Stimulated activated naive CD8-positive, alpha-beta T cell treated with anti-CD3 and anti-CD28 coated beads, Interleukin-15, Interleukin-2, amounts not matched to agents 100 ng/mL and 50 ng/mL, for 24 hours (primary cell): Measurements from ENCODE around the gene SCN3B.

Experiments
- H3K27ac Mint-ChIP-seq: one replicate; pipeline ENCODE4 v1.8.0; 2021; ENCODE audit warnings: mild to moderate bottlenecking, mixed read lengths
- H3K27me3 Mint-ChIP-seq: one replicate; pipeline ENCODE4 v1.8.0; 2021; ENCODE audit warnings: mixed read lengths
- H3K36me3 Mint-ChIP-seq: one replicate; pipeline ENCODE4 v1.8.0; 2021; ENCODE audit warnings: low read depth, mixed read lengths
- H3K4me1 Mint-ChIP-seq: one replicate; pipeline ENCODE4 v1.8.0; 2021; ENCODE audit warnings: low read depth, mixed read lengths
- H3K4me3 Mint-ChIP-seq: one replicate; pipeline ENCODE4 v1.8.0; 2021; ENCODE audit warnings: mild to moderate bottlenecking, mixed read lengths
- H3K9me3 Mint-ChIP-seq: one replicate; pipeline ENCODE4 v1.8.0; 2021; ENCODE audit warnings: mixed read lengths

SCN3B gene

DNA sequence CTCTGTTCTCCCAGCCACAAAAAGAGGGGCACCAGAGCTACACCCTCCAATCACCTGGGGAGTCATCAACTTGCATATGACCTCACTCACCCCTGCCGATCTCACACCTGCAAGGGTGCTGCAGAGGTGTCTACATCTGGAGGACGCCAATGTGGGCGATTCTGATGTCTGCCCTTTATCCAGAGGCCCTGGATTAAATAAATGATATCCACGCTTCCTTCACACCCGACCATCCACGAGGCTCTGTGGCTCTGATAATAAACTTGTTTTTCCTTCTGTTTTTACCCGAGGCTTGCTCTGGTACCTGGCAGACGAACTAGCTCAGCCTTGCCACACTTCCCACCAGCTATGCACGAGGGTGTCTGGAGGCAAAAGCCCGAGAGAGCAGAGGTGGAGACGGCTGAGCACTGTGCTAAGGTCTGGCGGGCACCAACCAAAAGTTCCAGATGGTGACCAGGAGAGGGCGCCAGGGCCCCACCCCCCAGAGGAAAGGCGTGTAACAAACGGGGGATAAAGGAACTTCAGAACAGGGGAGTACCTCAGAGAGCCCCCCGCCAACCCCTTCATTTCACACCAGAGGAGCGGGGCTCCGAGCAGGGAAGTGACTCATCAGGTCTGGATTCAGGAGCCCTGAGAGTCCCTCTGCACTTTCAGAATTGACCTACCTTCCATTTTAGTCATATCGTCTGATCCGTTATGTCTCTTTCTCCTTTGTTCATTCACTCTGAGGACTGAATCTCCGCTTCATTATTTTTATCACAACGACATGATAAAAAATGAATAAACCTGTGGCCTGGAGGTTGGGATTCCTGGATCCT, 13.5 kb downstream of the SCN3B start:
- Mint-ChIP-seq H3K4me1 (peaks cover 2% of the 10 kb centered on the region), H3K9me3 (no peaks in the 10 kb centered on the region), H3K36me3 (no peaks in the 10 kb centered on the region), H3K27me3 (peaks cover 19% of the 10 kb centered on the region), H3K4me3 (no peak overlapping the region), H3K27ac (no peak overlapping the region)

GRCh38 chr11:123640029-123640428, 14.4 kb downstream of the SCN3B start:
- Mint-ChIP-seq H3K9me3 (no peaks in the 10 kb centered on the region), H3K4me3 (no peak overlapping the region), H3K27ac (no peak overlapping the region), H3K27me3 (peaks cover 21% of the 10 kb centered on the region), H3K36me3 (no peaks in the 10 kb centered on the region), H3K4me1 (peaks cover 2% of the 10 kb centered on the region)

DNA sequence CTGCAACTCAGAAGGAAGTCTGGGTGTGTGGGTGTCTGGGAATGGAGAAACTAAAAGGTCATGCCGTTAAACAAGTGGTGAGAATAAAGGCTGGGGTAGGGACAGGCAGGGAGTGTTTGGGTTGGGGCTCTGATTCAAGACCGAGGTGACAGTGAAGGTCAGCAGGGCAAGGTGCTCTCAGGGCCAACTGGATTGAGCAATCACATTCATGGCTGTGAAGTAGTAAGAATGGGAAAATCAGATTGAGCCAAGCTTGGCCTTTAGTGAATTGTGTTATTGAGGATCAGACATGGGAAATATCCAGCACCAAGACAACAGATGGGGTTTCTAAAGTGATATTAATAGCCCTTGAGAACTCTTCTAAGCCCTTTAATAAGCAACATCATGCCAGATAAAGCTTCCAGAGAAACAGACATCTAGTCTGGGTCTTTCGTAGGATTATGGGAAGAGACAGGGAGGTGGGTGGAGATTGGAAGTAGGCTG, 24.3 kb downstream of the SCN3B start:
- H3K4me1 Mint-ChIP-seq: no peaks in the 10 kb centered on the region
- H3K9me3 Mint-ChIP-seq: no peaks in the 10 kb centered on the region
- no peak overlapping the region for H3K4me3 Mint-ChIP-seq
- H3K27me3 Mint-ChIP-seq: peaks cover 15% of the 10 kb centered on the region
- H3K36me3 Mint-ChIP-seq: no peaks in the 10 kb centered on the region
- H3K27ac Mint-ChIP-seq: no peak overlapping the region

GRCh38 chr11:123628936-123629683, 25.3 kb downstream of the SCN3B start:
- Mint-ChIP-seq H3K27ac (no peak overlapping the region), H3K4me1 (no peaks in the 10 kb centered on the region), H3K9me3 (no peaks in the 10 kb centered on the region), H3K36me3 (no peaks in the 10 kb centered on the region), H3K27me3 (peaks cover 10% of the 10 kb centered on the region), H3K4me3 (no peak overlapping the region)

GRCh38 chr11:123624974-123625373, 29.4 kb downstream of the SCN3B start:
- Mint-ChIP-seq H3K36me3 (no peaks in the 10 kb centered on the region), H3K4me1 (no peaks in the 10 kb centered on the region), H3K27me3 (no peaks in the 10 kb centered on the region), H3K27ac (no peak overlapping the region), H3K4me3 (no peak overlapping the region), H3K9me3 (no peaks in the 10 kb centered on the region)

- no peaks in the 10 kb centered on the region for H3K4me1 Mint-ChIP-seq
- no peaks in the 10 kb centered on the region for H3K36me3 Mint-ChIP-seq
- H3K9me3 Mint-ChIP-seq: no peaks in the 10 kb centered on the region
- no peaks in the 10 kb centered on the region for H3K27me3 Mint-ChIP-seq
- H3K27ac Mint-ChIP-seq: no peak overlapping the region
- no peak overlapping the region for H3K4me3 Mint-ChIP-seq
Measured at GRCh38 chr11:123622576-123622975, 31.8 kb downstream of the SCN3B start.

- Mint-ChIP-seq H3K27ac (no peak overlapping the region), H3K4me1 (no peaks in the 10 kb centered on the region), H3K27me3 (no peaks in the 10 kb centered on the region), H3K36me3 (peaks cover 18% of the 10 kb centered on the region), H3K4me3 (no peak overlapping the region), H3K9me3 (no peaks in the 10 kb centered on the region)
Measured at GRCh38 chr11:123616505-123617198, 37.8 kb downstream of the SCN3B start.

DNA sequence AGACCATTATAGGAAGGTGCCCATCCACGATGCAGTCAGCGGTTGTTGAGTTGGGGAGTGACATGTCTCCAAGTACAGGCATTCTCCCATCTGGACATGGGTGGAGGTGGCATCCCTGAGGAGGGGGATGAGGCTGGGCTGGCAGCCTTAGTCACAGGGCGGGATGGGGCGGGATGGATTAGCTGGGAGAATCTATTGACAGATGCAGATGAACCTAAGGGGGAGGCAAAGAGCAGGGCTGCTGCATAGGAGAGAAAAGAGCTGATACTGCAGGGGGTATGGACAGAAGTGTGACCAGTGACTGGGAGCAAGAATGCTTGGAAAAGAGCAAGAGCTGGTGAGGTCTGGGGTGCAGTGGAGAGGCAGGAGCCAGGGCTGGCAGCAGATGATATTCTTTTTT, 42.7 kb downstream of the SCN3B start:
- Mint-ChIP-seq H3K9me3 (no peaks in the 10 kb centered on the region), H3K27me3 (no peaks in the 10 kb centered on the region), H3K4me1 (no peaks in the 10 kb centered on the region), H3K27ac (no peak overlapping the region), H3K4me3 (no peak overlapping the region), H3K36me3 (peaks cover 29% of the 10 kb centered on the region)

GRCh38 chr11:123608945-123609344, 45.5 kb downstream of the SCN3B start:
- H3K4me3 Mint-ChIP-seq: no peak overlapping the region
- no peaks in the 10 kb centered on the region for H3K9me3 Mint-ChIP-seq
- H3K27ac Mint-ChIP-seq: no peak overlapping the region

DNA sequence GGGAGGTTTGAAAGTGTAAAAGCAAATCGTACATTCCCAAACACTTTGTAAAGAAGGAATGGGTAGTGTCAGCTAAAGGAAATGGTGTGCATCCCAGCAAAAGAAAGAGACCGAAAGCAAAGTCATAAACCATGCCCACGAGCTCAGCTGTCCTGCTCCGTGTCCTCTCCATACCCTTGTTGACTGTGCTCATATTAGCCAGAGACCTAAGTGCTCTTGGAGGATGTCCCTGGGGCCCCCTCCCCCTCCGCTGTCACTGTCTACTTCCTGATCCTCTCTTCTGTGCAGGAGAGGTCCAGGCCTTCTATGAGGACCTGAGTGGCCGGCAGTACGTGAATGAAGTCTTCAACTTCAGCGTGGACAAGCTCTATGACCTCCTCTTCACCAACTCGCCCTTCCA, 46.1 kb downstream of the SCN3B start:
- Mint-ChIP-seq H3K4me3 (no peak overlapping the region), H3K9me3 (no peaks in the 10 kb centered on the region), H3K27ac (no peak overlapping the region), H3K4me1 (no peaks in the 10 kb centered on the region), H3K27me3 (no peaks in the 10 kb centered on the region), H3K36me3 (peaks cover 23% of the 10 kb centered on the region)

More at GRCh38 chr11:123608945-123609344, 45.5 kb downstream of the SCN3B start:
- Mint-ChIP-seq H3K36me3 (peaks cover 18% of the 10 kb centered on the region), H3K27me3 (no peaks in the 10 kb centered on the region), H3K4me1 (no peaks in the 10 kb centered on the region)

DNA sequence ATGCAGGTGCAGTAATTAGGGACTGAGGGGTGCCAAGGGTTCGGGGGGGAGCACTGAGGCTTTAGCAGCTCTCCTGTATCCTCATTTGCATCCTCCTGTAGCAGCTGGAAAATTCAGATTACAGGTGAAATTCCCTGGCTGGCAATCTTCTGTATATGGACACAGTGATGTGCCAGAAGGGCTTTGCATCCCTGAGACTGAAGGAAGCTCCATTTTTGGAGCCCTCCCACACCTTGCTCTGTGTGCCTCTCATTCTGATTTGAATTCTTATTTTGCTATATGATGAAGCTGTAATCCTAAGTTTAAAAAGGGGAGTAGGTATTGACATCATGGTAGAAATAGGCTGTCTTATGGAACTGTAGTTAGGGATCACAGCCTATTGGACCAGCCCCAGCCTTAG, 46.6 kb downstream of the SCN3B start:
- Mint-ChIP-seq H3K4me3 (no peak overlapping the region), H3K27me3 (no peaks in the 10 kb centered on the region), H3K4me1 (no peaks in the 10 kb centered on the region), H3K27ac (no peak overlapping the region), H3K9me3 (no peaks in the 10 kb centered on the region), H3K36me3 (peaks cover 23% of the 10 kb centered on the region)

DNA sequence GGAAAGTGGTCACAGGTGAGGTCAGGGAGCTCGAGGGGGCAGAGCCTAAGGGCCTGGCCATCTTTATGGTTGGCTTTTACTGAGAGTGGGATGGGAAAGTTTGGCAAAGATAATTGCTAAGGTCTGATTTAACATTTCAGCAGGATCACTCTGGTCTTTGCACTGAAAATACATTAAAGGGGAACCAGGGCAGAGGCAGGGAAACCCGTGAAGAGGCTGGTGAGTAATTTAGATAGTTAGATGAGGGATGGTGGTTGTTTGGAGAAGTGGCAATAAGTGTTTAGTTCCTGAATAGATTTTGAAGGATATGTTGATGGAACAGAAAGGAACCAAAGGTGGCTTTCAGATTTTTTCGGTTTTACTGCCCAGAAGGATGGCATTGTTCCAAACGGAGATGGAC, 50.8 kb downstream of the SCN3B start:
- no peak overlapping the region for H3K4me3 Mint-ChIP-seq
- H3K36me3 Mint-ChIP-seq: peaks cover 17% of the 10 kb centered on the region
- no peaks in the 10 kb centered on the region for H3K4me1 Mint-ChIP-seq
- H3K27ac Mint-ChIP-seq: no peak overlapping the region
- H3K27me3 Mint-ChIP-seq: no peaks in the 10 kb centered on the region
- no peaks in the 10 kb centered on the region for H3K9me3 Mint-ChIP-seq

GRCh38 chr11:123601743-123602142, 52.7 kb downstream of the SCN3B start:
- H3K27me3 Mint-ChIP-seq: no peaks in the 10 kb centered on the region
- no peak overlapping the region for H3K27ac Mint-ChIP-seq
- H3K9me3 Mint-ChIP-seq: no peaks in the 10 kb centered on the region
- no peaks in the 10 kb centered on the region for H3K4me1 Mint-ChIP-seq
- peaks cover 24% of the 10 kb centered on the region for H3K36me3 Mint-ChIP-seq
- no peak overlapping the region for H3K4me3 Mint-ChIP-seq

DNA sequence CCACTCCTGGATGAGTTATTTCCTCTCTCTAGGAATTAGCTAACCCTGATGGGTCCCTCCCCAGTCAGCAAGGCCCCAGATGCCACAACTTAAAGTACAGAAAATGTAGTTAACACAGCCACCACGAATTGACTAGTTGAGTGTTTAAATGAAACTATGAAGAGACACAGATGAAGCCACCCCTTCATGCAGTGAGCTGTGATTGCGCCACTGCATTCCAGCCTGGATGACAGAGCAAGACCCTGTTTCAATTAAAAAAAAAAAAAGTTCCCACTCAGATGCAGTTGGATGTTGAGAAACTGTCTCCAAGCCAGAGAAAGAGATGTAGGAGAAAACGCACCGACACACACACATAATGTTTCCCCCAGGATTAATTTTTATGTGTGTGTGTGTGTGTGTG, 53.3 kb downstream of the SCN3B start:
- no peak overlapping the region for H3K4me3 Mint-ChIP-seq
- no peak overlapping the region for H3K27ac Mint-ChIP-seq
- H3K9me3 Mint-ChIP-seq: no peaks in the 10 kb centered on the region
- no peaks in the 10 kb centered on the region for H3K27me3 Mint-ChIP-seq
- no peaks in the 10 kb centered on the region for H3K4me1 Mint-ChIP-seq
- H3K36me3 Mint-ChIP-seq: peaks cover 24% of the 10 kb centered on the region

DNA sequence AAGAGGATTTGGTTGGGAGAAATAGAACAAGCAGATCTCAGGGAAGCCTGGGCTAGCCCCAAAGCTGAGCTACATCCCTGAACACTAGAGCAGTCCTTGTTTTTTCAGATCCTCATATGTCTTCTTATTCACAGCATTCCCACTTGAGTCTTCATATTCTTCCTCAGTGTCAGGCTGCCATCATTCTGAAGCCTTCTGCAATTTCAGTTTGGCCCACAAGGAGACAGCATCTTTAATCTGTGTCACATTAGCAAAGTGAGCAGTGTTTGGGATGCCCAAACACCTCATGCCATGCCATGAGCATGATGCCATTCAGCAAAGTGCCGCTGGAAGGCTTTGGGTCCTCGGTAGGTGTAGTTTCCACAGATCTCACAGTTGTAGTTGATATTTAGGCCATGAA, 56.6 kb downstream of the SCN3B start:
- Mint-ChIP-seq H3K4me3 (no peak overlapping the region), H3K4me1 (no peaks in the 10 kb centered on the region), H3K36me3 (peaks cover 24% of the 10 kb centered on the region), H3K9me3 (no peaks in the 10 kb centered on the region), H3K27me3 (no peaks in the 10 kb centered on the region), H3K27ac (no peak overlapping the region)
